T47D (cell line): ENCODE results near the gene DCANP1.

Source experiments
- DNase-seq, 2 experiments: peaks; one replicate each; pipeline versions ENCODE4 v3.0.0 to v3.0.0-alpha.2; 2011 to 2012; ENCODE audit warnings: low read depth in 1 of 2, low spot score in 1 of 2
- JUND ChIP-seq: IDR thresholded peaks from 2 replicates; pipeline ENCODE4 v1.6.1; 2012; ENCODE audit warnings: low read depth
- in situ Hi-C: cut with HindIII; loops from 2 replicates; pipeline ENCODE4 v1.10.0; 2016; ENCODE audit warnings: low sequenced_read_pairs, low pct_unique_long_range_greater_than_20kb

Gene DCANP1

DNA sequence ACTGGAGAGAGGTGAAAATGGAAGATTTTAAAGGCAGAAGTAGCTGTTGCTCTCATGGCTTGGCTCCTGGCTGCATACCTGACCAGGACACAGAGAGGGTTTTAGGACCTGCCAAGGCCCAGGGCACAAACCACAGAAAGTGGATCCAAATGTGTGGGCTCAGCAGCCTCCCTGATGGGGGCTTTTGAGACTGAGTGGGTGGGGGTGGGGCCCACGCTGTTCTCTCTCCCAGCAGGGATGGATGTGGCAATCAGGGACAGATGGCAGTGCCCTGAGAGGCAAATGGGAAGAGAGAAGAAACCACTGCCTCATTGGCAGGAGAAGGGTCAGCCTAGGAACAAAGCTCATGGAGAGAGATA, 39.9 kb upstream of the DCANP1 start:
- no peak for DNase-seq
- no peak for TF ChIP-seq JUND
- in situ Hi-C loops: no loop called here

DNA sequence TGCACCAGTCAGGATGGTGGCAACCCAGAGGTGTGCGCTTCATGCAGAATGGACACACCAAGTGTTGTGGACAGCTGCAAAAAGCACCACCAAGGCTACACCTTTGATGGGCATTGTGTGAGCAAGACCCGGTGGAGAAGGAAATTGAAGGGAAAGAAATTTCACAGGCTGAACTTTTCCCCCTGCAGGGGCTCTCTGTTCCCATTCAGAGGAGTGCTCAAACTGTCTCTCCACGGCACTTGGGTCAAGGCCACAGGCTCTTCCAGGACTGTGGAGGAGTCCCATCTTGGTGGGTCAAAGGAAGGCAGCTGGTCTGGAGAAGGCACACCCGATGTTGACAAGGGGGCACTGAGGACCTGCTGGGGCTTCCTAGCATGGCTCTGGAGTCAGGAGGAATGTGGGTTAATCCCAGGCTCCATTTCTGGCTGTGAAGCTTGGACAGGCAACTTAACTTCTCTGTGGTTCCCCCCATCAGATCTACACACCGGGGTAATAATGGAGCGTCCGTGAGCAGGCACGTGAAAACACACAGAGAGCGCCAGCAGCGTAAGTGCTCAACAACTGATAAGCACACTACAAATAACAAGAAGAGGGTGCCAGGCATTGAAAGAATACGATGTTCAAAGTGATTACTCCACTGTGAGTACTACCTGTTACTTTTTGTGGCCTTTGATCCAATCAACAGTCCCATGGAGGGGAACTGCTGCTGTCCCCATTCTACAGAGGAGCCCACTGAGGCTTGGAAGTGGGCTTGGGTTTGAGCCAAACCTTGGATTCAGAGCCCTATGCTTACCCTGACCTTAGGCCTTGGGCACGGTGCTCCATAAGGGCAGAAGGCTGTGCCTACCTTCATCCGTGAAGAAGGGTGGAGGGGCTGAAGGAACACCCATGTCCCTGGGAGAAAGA, 39.2 kb upstream of the DCANP1 start:
- no peak for DNase-seq
- TF ChIP-seq JUND: no peak
- in situ Hi-C loops: no loop called here

DNA sequence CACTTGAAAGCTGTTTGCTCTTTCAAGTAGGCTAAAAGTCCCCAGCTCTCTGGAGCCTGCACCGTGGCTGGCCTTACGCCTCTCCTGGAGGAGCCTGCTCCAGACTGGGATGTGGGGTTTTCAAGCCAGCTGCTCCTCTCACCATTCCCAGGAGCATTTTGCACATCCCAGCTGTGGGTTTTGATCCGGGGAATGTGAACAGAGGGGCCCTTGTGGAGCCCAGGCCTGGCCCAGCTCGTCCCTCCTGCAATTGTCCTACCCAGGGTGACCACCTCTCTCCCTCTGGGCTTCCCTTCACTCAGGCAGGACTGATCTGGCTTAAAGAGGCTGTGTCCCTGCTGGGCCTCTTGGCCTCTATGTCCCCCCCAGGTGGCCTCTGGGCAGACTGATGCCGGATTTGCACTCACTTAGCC, 37.5 kb upstream of the DCANP1 start:
- in situ Hi-C loops: no loop called here

DNA sequence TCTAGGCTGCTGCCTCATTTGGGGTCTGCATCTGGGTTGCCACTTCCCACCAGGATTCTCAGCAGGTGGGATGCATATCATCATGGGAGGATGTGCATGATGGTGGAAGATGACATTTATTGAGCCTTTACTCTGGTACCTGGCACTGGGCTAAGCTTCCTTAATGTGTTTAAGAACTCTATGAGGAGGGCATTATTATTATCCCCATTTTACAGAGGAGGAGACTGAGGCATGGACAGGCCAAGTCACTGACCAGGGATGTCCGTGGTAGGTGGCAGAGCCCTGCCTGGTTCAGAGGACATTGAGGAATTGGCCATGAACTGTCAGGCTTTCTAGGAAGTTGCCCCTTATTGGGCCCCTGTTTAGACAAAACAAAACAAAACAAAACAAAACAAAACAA, 36.1 kb upstream of the DCANP1 start:
- DNase-seq: no peak
- no peak for TF ChIP-seq JUND
- in situ Hi-C loops: no loop called here

More for the DNA sequence above, 37.5 kb upstream of the DCANP1 start:
- DNase-seq: no peak
- no peak for TF ChIP-seq JUND

DNA sequence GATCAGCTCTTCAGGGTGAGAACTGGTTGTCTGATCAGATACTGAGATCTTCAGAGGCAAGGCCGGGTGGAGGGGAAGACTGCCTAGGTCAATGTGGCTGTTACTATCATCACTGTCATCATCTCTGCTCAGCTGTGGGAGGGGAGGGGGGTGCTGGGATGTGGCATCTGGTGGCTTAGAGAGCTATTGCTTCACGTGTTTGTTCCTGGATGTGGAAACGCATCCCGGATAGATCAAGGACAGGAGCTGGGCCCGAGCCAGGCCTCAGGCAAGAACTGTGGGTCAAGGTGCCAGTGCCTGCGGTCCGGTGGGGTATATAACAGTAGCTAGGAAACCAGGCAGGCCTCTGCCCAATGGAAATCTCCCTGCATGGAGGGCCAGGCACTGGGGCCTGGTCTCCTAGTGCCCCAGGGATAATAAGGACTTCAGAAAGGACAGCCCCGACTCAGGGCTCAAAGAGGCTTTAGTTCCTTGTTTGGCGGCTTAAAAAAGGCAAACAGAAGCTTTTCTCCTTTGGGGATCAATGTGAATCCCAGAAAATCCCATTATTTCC, 35.3 kb upstream of the DCANP1 start:
- no peak for DNase-seq
- in situ Hi-C loops: no loop called here
- no peak for TF ChIP-seq JUND

DNA sequence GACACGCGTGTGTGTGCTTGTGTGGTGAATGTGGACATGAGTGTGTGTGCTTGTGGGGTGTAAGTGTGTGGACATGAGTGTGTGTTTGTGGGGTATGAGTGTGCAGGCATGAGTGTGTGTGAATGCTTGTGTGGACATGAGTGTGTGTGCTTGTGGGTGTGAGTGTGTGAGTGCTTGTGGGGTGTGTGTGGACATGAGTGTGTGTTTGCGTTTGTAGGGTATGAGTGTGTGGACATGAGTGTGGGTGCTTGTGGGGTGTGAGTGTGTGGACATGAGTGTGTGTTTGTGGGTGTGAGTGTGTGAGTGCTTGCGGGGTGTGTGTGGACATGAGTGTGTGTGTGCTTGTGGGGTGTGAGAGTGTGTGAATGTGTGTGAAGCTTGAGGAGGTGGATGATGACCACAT, 34.8 kb upstream of the DCANP1 start:
- in situ Hi-C loops: no loop called here
- no peak for TF ChIP-seq JUND
- no peak for DNase-seq

DNA sequence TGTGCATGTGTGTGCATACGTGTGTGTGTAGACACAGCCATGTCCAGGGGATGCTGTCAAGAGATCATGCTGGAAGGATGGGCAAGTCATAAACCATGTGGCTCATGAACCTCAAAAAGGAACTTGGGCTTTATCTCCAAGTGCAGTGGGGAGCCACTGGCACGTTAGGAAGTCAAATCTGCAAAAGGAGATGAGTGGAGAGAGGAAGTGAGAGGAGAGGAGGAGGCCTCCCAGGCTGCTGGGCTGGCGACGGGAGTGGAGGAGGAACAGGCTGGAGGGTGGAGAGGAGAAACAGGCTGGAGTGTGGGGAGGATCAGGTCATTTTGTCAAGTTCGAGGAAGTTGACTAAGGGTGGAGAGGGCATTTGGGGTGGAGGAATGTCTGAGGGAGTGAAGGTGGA, 34.2 kb upstream of the DCANP1 start:
- no peak for TF ChIP-seq JUND
- DNase-seq: no peak
- in situ Hi-C loops: no loop called here

DNA sequence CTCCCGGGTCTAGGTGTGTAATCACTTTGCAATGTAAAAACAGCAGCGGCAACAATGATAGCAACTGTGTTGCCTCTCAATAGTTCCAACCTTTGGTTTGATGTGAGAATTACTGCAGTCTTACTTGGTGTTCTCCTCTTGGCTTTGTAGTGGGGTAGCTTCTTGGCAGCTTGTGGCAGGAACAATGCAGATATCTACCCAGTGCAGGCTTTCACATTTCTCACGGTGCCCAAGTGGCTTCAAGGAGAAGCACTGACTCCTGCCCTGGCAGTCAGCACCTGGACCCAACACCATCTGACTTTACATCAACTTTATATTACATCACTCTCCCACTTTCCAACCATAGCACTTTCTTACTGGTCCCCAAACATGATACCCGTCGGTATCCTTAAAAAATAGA, 33.4 kb upstream of the DCANP1 start:
- TF ChIP-seq JUND: no peak
- no peak for DNase-seq
- in situ Hi-C loops: no loop called here

DNA sequence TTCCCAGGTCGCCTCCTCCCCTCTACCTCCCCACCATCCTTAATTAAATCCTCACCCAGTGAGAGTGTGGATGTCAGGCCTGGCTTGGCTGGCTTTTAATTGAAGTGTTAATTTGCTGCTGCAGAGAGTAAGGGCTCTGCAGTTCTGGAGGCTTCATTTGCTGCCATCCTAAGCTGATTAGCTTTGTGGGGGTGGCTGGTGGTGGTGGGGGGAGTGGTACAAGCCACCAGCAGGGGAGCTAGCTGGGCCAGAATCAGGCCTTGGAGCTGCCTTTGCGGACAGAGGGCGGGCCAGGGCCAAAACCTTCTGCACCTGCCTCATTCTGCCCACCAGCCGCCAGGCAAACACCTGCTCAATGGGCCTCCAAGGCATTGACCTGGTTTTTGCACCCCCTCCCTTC, 31.8 kb upstream of the DCANP1 start:
- in situ Hi-C loops: no loop called here
- no peak for TF ChIP-seq JUND
- DNase-seq: no peak

DNA sequence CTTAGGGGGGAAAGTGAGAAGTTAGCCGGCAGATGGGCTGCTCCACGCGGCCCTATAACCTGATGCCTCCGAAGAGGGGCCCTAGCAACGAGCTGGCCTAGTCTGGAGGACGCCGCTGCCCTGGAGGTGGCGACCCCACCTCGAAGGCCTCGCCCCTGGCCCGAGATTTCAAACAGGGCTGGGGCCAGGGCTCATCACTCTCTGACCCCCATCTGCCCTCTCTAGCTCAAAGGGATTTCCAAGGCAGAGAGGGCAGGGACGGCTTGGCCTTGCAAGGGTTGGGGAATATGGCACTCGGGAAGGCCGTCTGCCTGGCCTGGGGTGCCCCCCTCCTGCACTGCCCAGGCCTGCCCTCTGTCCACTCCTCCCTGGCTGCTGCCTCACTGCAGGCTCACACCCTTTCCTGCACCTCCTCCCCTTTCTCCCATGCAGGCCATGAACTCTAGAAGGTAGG, 30.5 kb upstream of the DCANP1 start:
- no peak for TF ChIP-seq JUND
- in situ Hi-C loops: no loop called here

DNA sequence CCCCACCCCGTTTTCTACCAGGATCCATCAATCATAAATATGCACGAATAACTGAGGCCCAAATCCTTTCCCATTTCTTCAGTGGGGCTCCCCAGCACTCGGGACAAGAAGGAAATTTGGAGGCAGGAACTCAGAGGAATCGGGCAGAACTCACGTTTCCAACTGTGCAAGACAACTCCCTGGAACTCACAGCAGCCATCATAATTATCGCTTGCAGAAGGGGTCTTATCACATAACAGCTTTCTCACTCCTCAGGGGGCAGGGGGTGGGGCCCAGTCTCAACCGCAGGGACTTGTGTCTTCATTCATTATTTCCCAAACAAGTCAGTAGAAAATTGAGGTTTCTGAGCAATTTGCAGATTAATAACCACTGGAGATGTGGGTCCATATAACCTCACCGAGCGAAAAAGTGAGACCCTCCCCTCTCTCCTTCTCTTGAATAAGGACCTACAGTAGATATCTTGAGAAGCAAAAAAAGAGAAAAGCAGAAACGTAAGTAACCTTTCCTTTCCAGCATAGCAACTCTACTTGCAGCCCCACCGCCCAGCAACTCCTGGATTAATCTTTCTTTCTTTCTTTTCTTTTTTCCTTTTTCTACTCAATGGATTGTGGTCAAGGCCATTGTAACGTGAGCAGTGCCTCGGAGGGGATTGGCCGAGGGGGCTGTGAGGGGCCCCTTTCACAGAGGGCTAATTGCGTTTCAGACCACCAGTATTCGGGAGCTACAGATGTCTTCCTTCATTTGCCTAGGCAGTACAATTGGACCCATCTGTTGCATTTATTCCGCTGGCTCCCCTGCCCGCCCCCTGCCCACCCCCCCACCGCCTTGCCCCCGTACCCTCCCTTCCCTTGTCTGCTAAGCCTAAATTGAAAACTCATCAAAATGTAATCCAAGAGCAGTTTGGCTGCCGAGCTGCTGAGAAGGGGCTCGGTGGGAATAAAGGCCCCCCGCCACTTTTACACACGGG, 29.8 kb upstream of the DCANP1 start:
- in situ Hi-C loops: no loop called here
- DNase-seq: no peak
- no peak for TF ChIP-seq JUND

More for the DNA sequence above, 30.5 kb upstream of the DCANP1 start:
- no peak for DNase-seq

DNA sequence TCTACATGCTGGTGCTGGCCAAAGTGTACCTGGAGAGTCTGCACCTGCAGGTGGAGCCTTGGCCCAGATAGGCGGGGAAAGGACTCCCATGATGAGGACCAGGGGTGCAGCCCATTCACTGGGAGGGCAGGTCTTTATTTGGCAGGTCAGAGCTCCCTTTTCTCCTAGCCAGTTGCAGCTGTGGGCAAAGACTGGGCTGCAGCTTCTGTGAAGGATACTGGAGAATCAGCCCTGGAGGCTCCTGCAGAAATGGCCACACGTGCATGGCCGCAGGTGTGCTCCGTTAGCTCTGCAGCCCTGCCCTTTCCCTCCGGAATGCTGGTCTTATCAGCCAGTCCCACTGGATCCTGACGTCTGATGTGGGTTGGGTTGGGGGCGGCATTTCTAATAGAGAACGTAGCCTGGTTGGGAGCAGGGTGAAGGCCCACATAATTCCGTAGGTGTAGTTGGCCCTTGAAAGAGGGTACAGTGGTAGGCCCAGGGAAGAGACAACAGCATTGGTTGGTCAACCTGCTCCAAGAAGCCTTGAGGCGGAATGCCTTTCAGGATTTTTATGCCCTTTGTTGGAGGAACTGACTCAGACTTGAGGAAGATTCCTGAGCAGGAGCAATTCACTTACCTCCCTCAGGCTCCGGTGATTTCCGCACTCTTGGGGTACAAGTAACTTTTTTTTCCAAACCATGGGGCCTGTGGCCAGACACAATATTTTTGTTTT, 27.0 kb upstream of the DCANP1 start:
- in situ Hi-C loops: no loop called here
- no peak for DNase-seq
- no peak for TF ChIP-seq JUND
